H1 (cell line): ENCODE data around the gene TUBGCP6.

Experiments used
- ATF2 ChIP-seq: IDR thresholded peaks from 2 replicates; pipeline ENCODE4 v1.6.1; 2012; ENCODE audit warnings: low read length, inconsistent platforms
- CBX5 ChIP-seq: fragments of 300-800, 300-1000 bp; sonication (generic); IDR thresholded peaks from 2 replicates; pipeline ENCODE4 v1.7.1; 2016; ENCODE audit warnings: antibody characterized with exemption, low read length, low read depth
- CEBPB ChIP-seq: IDR thresholded peaks from 2 replicates; pipeline ENCODE4 v1.6.1; 2012; ENCODE audit warnings: low read depth, low read length
- CTCF ChIP-seq, 3 experiments: IDR thresholded peaks; 1 replicate in 2 of 3; 2 replicates in 1 of 3; pipeline versions ENCODE4 v1.5.1 to v1.6.1; 2011; ENCODE audit warnings: low read length in 3 of 3, mild to moderate bottlenecking in 3 of 3, inconsistent platforms in 2 of 3, low read depth in 1 of 3, moderate library complexity in 1 of 3; ENCODE audit not compliant: insufficient read depth in 1 of 3; ENCODE audit errors: control extremely low read depth in 1 of 3
- EP300 ChIP-seq, 2 experiments: IDR thresholded peaks; 1 replicate in 1 of 2; 2 replicates in 1 of 2; pipeline ENCODE4 v1.6.1; 2011 to 2012; ENCODE audit warnings: low read depth in 2 of 2, low read length in 2 of 2, mild to moderate bottlenecking in 2 of 2, borderline replicate concordance in 1 of 2, inconsistent platforms in 1 of 2, moderate library complexity in 1 of 2
- EZH2 ChIP-seq: fragments of 200-600 bp; sonication (generic); IDR thresholded peaks from 2 replicates; pipeline ENCODE4 v1.7.1; 2012; ENCODE audit warnings: low read depth, mild to moderate bottlenecking, moderate library complexity, low read length, inconsistent platforms; ENCODE audit not compliant: severe bottlenecking
- NRF1 ChIP-seq: IDR thresholded peaks from 2 replicates; pipeline ENCODE4 v1.6.1; 2011; ENCODE audit warnings: mild to moderate bottlenecking, low read depth, low read length, improper control_type of control experiment
- RAD21 ChIP-seq, 2 experiments: IDR thresholded peaks in 1 of 2; conservative IDR thresholded peaks in 1 of 2; 2 replicates each; pipeline ENCODE4 v1.6.1; 2011; ENCODE audit warnings: low read depth in 2 of 2, low read length in 2 of 2, improper control_type of control experiment in 1 of 2, inconsistent platforms in 1 of 2, mild to moderate bottlenecking in 1 of 2, moderate library complexity in 1 of 2
- SUZ12 ChIP-seq: fragments of 200-600 bp; sonication (generic); IDR thresholded peaks from 2 replicates; pipeline ENCODE4 v1.6.1; 2012; ENCODE audit warnings: mild to moderate bottlenecking, inconsistent platforms, low read length, moderate library complexity, mixed read lengths
- TCF12 ChIP-seq: IDR thresholded peaks from 2 replicates; pipeline ENCODE4 v1.6.1; 2011; ENCODE audit warnings: low read depth, mild to moderate bottlenecking, low read length
- TEAD4 ChIP-seq: IDR thresholded peaks from 2 replicates; pipeline ENCODE4 v1.6.1; 2012; ENCODE audit warnings: low read depth, low read length, inconsistent platforms, mixed read lengths

GRCh38 chr22:50199251-50199721, 45.5 kb downstream of the TUBGCP6 start:
- TF ChIP-seq CTCF (IDR thresholded peaks at IDR 0.05; ENCODE audit: control extremely low read depth in 1 of 3, insufficient read depth in 1 of 3, low read depth in 1 of 3, low read length in 3 of 3) (no peak), TEAD4 (no peak), EZH2 (no peak), CBX5 (no peak), SUZ12 (no peak), EP300 (IDR thresholded peaks at IDR 0.05; ENCODE audit: borderline replicate concordance in 1 of 2, low read depth in 2 of 2, low read length in 2 of 2) (no peak), TCF12 (no peak), RAD21 (IDR thresholded peaks at IDR 0.05 in 1 of 2, conservative IDR thresholded peaks at IDR 0.05 in 1 of 2; ENCODE audit: low read depth in 2 of 2, low read length in 2 of 2) (no peak), NRF1 (no peak), CEBPB (no peak), ATF2 (no peak)
